CD4-positive, CD25-positive, alpha-beta regulatory T cell (primary cell): Measurements from ENCODE around the gene RPL27A. TPM values are rescaled to one million over a fixed set of nuclear protein-coding genes. Genes with fewer than 3 reads are reported as not detected.

Source experiments
- ATAC-seq, 2 donors: fragments of 150-1000 bp; cut with Tn5 transposase; one replicate each; pipeline ENCODE4 v1.10.0; 2021; ENCODE audit warnings: low read depth in 2 of 2, moderate number of reproducible peaks in 2 of 2, moderate library complexity in 1 of 2
- DNase-seq, 3 donors: peaks; one replicate each; pipeline versions ENCODE4 v3.0.0 to v3.0.0-alpha.2; 2012 to 2022; ENCODE audit warnings: mixed read lengths in 1 of 3
- H3K27ac ChIP-seq: one replicate; pipeline ENCODE4 v1.7.0; 2013; ENCODE audit warnings: mild to moderate bottlenecking, low read length; ENCODE audit not compliant: insufficient read depth, poor library complexity, severe bottlenecking
- H3K27me3 ChIP-seq: one replicate; pipeline ENCODE4 v1.7.0; 2013; ENCODE audit warnings: low read length; ENCODE audit not compliant: control insufficient read depth, insufficient read depth
- H3K36me3 ChIP-seq: one replicate; pipeline ENCODE4 v1.7.0; 2013; ENCODE audit warnings: mild to moderate bottlenecking, low read length, moderate library complexity; ENCODE audit not compliant: control insufficient read depth, insufficient read depth
- H3K4me1 ChIP-seq: 2 replicates; pipeline ENCODE4 v1.7.0; 2013; ENCODE audit warnings: mild to moderate bottlenecking, low read length; ENCODE audit not compliant: insufficient read depth, control insufficient read depth, poor library complexity, severe bottlenecking
- H3K4me3 ChIP-seq: one replicate; pipeline ENCODE4 v1.7.0; 2013; ENCODE audit warnings: low read depth, mild to moderate bottlenecking, low read length, moderate library complexity
- H3K9me3 ChIP-seq, 2 experiments: 1 replicate in 1 of 2; 2 replicates in 1 of 2; pipeline ENCODE4 v1.7.0; 2013; ENCODE audit warnings: low read length in 2 of 2, mild to moderate bottlenecking in 1 of 2, moderate library complexity in 1 of 2; ENCODE audit not compliant: control insufficient read depth in 2 of 2
- H3K27ac Mint-ChIP-seq, 3 donors: one replicate each; pipeline ENCODE4 v1.8.0; 2020 to 2022; ENCODE audit warnings: mild to moderate bottlenecking in 3 of 3, mixed read lengths in 3 of 3, moderate library complexity in 2 of 3
- H3K27me3 Mint-ChIP-seq: one replicate; pipeline ENCODE4 v1.8.0; 2022; ENCODE audit warnings: mild to moderate bottlenecking, mixed read lengths
- H3K36me3 Mint-ChIP-seq: one replicate; pipeline ENCODE4 v1.8.0; 2020; ENCODE audit warnings: mixed read lengths
- H3K4me1 Mint-ChIP-seq, 4 donors: one replicate each; pipeline ENCODE4 v1.8.0; 2020 to 2022; ENCODE audit warnings: mixed read lengths in 4 of 4, mild to moderate bottlenecking in 1 of 4
- H3K4me3 Mint-ChIP-seq, 4 donors: one replicate each; pipeline ENCODE4 v1.8.0; 2020 to 2022; ENCODE audit warnings: mild to moderate bottlenecking in 4 of 4, mixed read lengths in 4 of 4, moderate library complexity in 3 of 4
- H3K9me3 Mint-ChIP-seq, 7 donors: one replicate each; pipeline ENCODE4 v1.8.0; 2020 to 2022; ENCODE audit warnings: mixed read lengths in 7 of 7, mild to moderate bottlenecking in 3 of 7, moderate library complexity in 2 of 7
- polyA plus RNA-seq, 4 donors: library from polyadenylated mRNA; unstranded; fragments of 300-500 nt; fragmentation: Illumina TruSeq; gene quantifications; one replicate each; pipeline ENCODE4 v1.2.3, GENCODE V29; 2021
- total RNA-seq: library from RNA; stranded (reverse); gene quantifications from one replicate; pipeline ENCODE4 v1.2.3, GENCODE V29; 2022

RPL27A gene
- total and polyA plus RNA-seq, 5 donors from 2014 or later, result 1,139 to 4,268 (median 2,980) TPM

DNA sequence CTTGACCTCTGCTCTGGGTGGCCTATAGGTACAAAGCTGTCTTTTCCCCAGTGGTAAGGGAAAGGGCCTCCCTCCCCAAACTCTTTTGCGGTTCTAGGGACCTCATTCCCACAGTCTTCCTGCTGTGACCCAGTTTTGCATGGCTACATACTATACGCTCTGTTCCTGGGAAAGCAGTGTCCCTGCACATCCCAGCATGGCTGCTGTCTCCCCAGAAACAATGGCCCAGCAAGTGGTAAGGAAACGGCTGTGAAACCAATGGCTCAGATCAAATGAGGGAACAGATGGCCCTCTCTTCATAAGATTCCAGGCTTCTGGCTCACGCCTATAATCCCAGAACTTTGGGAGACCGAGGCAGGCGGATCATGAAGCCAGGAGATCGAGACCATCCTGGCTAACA, 41.1 kb downstream of the RPL27A start:
- Histone ChIP-seq H3K4me3 (no peak overlapping the region), H3K27ac (no peak overlapping the region), H3K9me3 (no peaks in the 10 kb centered on the region), H3K4me1 (no peaks in the 10 kb centered on the region), H3K36me3 (no peaks in the 10 kb centered on the region), H3K27me3 (no peaks in the 10 kb centered on the region)
- H3K27ac Mint-ChIP-seq, result no peak overlapping the region
- no peaks in the 10 kb centered on the region for H3K9me3 Mint-ChIP-seq
- H3K36me3 Mint-ChIP-seq, result no peaks in the 10 kb centered on the region
- DNase-seq (no peak), ATAC-seq (no peak)
- no peak overlapping the region for H3K4me3 Mint-ChIP-seq
- no peaks in the 10 kb centered on the region for H3K4me1 Mint-ChIP-seq
- peaks cover 6% of the 10 kb centered on the region for H3K27me3 Mint-ChIP-seq

DNA sequence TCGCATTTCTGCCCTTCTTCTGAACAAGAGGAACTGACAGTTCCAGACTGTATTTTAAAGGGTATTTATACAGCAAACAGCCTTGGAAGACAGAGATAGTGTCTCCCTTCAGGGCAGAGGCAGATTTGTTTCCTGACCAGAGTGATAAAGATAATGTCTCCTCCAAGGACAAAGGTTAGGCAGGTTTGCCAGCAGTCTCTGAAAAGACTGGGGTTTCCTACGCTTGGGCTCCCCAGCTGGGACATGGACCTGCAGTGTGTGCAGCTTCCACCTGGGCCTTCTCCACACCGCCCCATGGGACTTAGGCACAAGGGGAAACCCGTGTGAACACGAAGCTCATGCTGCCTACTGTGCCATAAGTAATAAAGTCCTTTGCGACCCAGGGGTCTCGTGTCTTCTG, 42.1 kb downstream of the RPL27A start:
- Histone ChIP-seq H3K27ac (no peak overlapping the region), H3K4me3 (no peak overlapping the region), H3K36me3 (no peaks in the 10 kb centered on the region), H3K27me3 (no peaks in the 10 kb centered on the region), H3K9me3 (no peaks in the 10 kb centered on the region), H3K4me1 (no peaks in the 10 kb centered on the region)
- Mint-ChIP-seq H3K4me1 (no peaks in the 10 kb centered on the region), H3K36me3 (no peaks in the 10 kb centered on the region), H3K27ac (no peak overlapping the region), H3K27me3 (peaks cover 6% of the 10 kb centered on the region), H3K9me3 (no peaks in the 10 kb centered on the region), H3K4me3 (no peak overlapping the region)
- ATAC-seq (no peak), DNase-seq (no peak)

DNA sequence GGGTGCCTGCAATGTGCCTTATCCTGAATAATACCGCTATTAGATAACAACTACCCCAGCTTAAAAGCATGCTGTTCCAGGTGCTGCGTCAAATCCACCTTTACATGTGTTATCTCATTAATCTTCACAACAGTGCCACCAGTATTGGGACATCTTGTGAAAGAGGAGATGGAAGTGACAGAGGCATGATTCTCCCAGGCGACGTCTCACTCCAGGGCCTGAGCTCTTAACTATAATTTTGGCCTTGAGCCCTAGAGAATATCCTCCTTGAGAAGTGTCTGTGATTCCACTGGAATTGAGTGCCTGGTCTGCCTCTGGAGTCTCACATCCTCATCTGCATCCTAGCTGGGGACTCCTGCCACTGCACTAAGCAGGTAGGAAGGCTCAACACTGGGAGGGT, 43.8 kb downstream of the RPL27A start:
- DNase-seq, result no peak
- no peaks in the 10 kb centered on the region for H3K27me3 ChIP-seq
- no peaks in the 10 kb centered on the region for H3K9me3 ChIP-seq
- H3K9me3 Mint-ChIP-seq, result no peaks in the 10 kb centered on the region
- peaks cover 4% of the 10 kb centered on the region for H3K27me3 Mint-ChIP-seq
- H3K36me3 ChIP-seq, result no peaks in the 10 kb centered on the region
- H3K4me1 Mint-ChIP-seq, result no peaks in the 10 kb centered on the region
- H3K4me1 ChIP-seq, result no peaks in the 10 kb centered on the region
- H3K4me3 Mint-ChIP-seq, result no peak overlapping the region
- no peak overlapping the region for H3K4me3 ChIP-seq
- ATAC-seq, result no peak
- H3K27ac Mint-ChIP-seq, result no peak overlapping the region
- no peaks in the 10 kb centered on the region for H3K36me3 Mint-ChIP-seq
- H3K27ac ChIP-seq, result no peak overlapping the region

DNA sequence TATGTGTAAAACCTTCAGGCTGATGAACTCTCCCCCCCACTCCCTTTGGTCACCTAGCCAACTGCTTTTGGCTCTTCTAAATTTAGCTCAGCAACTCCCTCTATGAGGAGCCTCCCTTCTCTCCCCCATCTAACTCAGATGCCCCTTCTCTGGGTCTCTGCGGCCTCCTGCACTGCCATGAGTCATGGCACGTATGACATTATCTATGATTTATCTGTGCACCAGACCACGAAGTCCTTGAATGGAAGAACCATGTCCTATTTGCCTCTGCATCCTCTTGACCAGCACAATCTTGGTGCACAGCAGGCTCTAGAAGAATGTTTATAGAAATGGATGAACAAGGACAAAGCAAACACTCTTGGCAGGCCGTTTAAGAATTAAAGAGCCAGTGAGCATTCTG, 46.0 kb downstream of the RPL27A start:
- Histone ChIP-seq H3K4me3 (no peak overlapping the region), H3K27me3 (no peaks in the 10 kb centered on the region), H3K27ac (no peak overlapping the region), H3K4me1 (no peaks in the 10 kb centered on the region), H3K9me3 (no peaks in the 10 kb centered on the region), H3K36me3 (no peaks in the 10 kb centered on the region)
- no peak for ATAC-seq
- H3K9me3 Mint-ChIP-seq, result no peaks in the 10 kb centered on the region
- H3K4me1 Mint-ChIP-seq, result no peaks in the 10 kb centered on the region
- no peak for DNase-seq
- H3K27me3 Mint-ChIP-seq, result no peaks in the 10 kb centered on the region
- no peaks in the 10 kb centered on the region for H3K36me3 Mint-ChIP-seq
- no peak overlapping the region for H3K4me3 Mint-ChIP-seq
- no peak overlapping the region for H3K27ac Mint-ChIP-seq

- Mint-ChIP-seq H3K9me3 (no peaks in the 10 kb centered on the region), H3K4me1 (no peaks in the 10 kb centered on the region), H3K27me3 (no peaks in the 10 kb centered on the region), H3K27ac (no peak overlapping the region), H3K36me3 (no peaks in the 10 kb centered on the region), H3K4me3 (no peak overlapping the region)
- ATAC-seq (no peak), DNase-seq (no peak)
- H3K4me3 ChIP-seq, result no peak overlapping the region
- H3K36me3 ChIP-seq, result no peaks in the 10 kb centered on the region
- no peaks in the 10 kb centered on the region for H3K4me1 ChIP-seq
- H3K27ac ChIP-seq, result no peak overlapping the region
- no peaks in the 10 kb centered on the region for H3K9me3 ChIP-seq
- H3K27me3 ChIP-seq, result no peaks in the 10 kb centered on the region
These were observed 46.5 kb downstream of the RPL27A start for GRCh38 chr11:8729067-8729466.

GRCh38 chr11:8729837-8730696, 47.5 kb downstream of the RPL27A start:
- no peaks in the 10 kb centered on the region for H3K4me1 ChIP-seq
- no peak overlapping the region for H3K27ac ChIP-seq
- no peaks in the 10 kb centered on the region for H3K36me3 ChIP-seq
- H3K9me3 Mint-ChIP-seq, result no peaks in the 10 kb centered on the region
- no peak overlapping the region for H3K27ac Mint-ChIP-seq
- DNase-seq (no peak), ATAC-seq (no peak)
- H3K4me3 ChIP-seq, result no peak overlapping the region
- no peaks in the 10 kb centered on the region for H3K27me3 ChIP-seq
- H3K4me3 Mint-ChIP-seq, result no peak overlapping the region
- no peaks in the 10 kb centered on the region for H3K27me3 Mint-ChIP-seq
- no peaks in the 10 kb centered on the region for H3K36me3 Mint-ChIP-seq
- H3K9me3 ChIP-seq, result no peaks in the 10 kb centered on the region
- H3K4me1 Mint-ChIP-seq, result no peaks in the 10 kb centered on the region

DNA sequence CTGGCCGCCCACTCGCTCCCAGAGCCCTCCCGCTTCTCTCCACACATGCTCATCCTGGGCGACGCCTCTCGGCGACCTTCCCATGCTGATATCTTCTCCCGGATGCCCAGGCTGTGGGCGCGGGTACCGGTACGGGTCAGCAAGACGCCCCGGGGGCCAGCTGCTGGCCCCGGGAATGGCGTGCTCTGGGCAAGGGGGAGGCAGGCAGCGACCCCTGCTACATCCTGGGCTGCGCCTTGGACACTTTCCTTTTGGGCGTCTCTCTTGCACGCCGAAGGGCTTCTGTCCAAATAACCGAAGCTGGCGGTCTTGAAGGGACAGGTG, 48.1 kb downstream of the RPL27A start:
- Histone ChIP-seq H3K9me3 (no peaks in the 10 kb centered on the region), H3K4me3 (no peak overlapping the region), H3K36me3 (no peaks in the 10 kb centered on the region), H3K4me1 (no peaks in the 10 kb centered on the region), H3K27me3 (no peaks in the 10 kb centered on the region), H3K27ac (no peak overlapping the region)
- no peaks in the 10 kb centered on the region for H3K36me3 Mint-ChIP-seq
- ATAC-seq (no peak), DNase-seq (no peak)
- no peaks in the 10 kb centered on the region for H3K4me1 Mint-ChIP-seq
- no peak overlapping the region for H3K27ac Mint-ChIP-seq
- no peaks in the 10 kb centered on the region for H3K9me3 Mint-ChIP-seq
- H3K27me3 Mint-ChIP-seq, result no peaks in the 10 kb centered on the region
- no peak overlapping the region for H3K4me3 Mint-ChIP-seq

DNA sequence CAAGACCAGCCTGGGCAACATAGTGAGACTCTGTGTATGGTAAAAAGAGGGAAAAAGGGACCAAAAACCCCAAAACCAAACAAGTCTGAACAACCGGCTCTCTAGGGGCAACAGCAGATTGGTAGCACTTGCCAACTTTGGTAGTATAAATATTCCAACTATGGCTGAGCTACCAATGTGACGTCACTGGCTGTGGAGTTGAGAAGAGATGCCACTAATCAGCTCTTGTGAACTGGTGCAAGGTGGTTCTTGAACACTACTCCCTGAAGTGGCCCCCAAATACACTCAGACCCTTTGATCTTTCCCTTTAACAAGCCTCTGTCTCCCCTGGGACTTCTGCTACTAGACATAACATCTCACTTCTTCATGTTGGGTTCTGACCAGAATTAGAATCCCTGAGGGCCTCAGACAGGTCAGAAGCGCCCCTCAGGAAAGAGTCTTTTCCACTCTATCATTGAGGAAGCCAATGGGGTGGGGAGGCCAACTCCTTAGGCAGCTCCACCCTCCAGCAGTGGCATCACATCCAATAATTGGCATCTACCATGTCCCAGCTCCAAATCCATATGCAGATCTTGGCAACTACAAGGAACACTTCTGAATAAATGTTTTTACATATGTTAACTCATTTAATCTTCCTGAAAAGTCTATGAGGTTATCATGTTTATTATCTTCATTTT, 49.2 kb downstream of the RPL27A start:
- Histone ChIP-seq H3K9me3 (no peaks in the 10 kb centered on the region), H3K4me3 (no peak overlapping the region), H3K36me3 (no peaks in the 10 kb centered on the region), H3K27me3 (no peaks in the 10 kb centered on the region), H3K27ac (no peak overlapping the region), H3K4me1 (no peaks in the 10 kb centered on the region)
- H3K36me3 Mint-ChIP-seq, result no peaks in the 10 kb centered on the region
- no peak overlapping the region for H3K27ac Mint-ChIP-seq
- H3K4me1 Mint-ChIP-seq, result no peaks in the 10 kb centered on the region
- no peak overlapping the region for H3K4me3 Mint-ChIP-seq
- ATAC-seq (peak in 1 of 2 donors; percentile 30), DNase-seq (no peak)
- H3K9me3 Mint-ChIP-seq, result no peaks in the 10 kb centered on the region
- no peaks in the 10 kb centered on the region for H3K27me3 Mint-ChIP-seq
